ENCODE measurements around the gene ANKRD13D.

Gene ANKRD13D

GRCh38 chr11:67275606-67276409 lies 13.3 kb upstream of the ANKRD13D start:
- DNase-seq: no peak

GRCh38 chr11:67276781-67277230 lies 12.3 kb upstream of the ANKRD13D start:
- DNase-seq: no peak

DNA sequence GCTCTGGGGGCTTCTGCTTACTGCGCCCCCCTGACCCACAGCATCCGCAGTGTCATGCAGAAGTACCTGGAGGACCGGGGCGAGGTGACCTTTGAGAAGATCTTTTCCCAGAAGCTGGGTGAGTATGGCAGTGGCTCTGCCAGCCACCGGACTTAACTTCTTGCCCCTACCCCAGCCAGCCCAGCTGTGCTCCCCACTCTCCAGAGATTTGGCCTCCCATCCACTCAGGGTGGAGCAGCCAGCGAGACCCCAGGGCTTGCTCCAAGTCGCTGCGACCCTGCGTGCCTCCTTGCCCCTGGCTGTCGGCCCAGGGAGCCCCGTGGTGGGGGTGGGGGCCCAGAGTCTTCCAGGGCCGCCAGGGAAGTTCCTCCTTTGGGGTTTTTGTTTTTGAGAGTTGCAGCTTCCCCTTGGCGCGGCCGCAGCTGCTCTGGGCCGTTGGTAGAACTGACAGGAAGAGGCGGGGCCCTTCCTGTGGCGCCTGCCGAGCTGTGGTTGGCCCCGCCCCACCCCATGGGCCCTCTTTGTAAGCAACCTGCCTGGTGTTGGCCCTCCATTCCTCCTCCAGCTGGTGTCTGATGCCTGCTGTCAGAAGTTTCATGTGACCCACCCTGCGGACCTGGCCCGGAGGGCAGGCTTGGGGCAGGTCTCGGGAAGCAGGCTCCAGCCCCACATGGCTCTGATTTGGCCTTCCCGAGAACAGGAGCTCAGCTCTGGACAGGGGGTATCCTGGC lies 11.7 kb upstream of the ANKRD13D start:
- DNase-seq: no peak

DNA sequence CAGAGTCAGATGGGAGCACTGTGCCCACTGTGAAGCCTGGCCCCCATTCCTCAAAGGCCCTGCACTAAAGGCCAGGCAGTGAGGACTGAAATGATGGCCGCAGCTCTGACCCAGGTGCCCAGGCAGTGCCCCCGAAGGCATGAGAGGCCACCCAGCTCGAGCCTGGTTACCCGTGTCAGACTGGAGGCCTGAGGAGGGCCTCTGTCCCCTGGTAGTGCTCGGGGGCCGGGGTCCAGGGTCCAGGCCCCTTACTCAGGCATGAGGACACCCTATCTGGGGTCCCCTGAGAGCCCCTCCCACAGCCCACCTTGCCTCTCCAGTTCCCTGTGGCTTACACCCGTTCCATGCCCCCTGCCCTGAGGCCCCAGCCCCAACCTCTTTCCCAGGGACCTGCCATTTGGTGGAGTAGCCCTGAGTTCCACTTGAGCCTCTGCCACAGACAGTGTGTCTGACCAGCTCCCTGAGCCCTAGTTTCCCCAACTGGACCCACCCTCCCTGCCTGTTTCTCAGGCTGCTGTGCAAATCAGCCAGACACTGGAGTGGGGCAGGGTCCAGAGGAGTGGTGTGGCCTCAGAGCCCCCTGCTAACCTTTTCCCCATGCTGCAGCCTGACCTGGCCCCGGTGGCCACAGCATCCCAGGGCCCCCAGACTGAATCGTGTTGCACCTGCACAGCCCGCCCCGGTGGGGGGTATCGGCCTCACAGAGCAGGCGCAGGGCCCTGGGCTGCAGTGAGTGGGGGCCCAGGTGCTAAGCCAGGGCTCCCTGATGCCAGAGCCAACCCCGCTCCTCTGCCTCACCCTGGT lies 10.8 kb upstream of the ANKRD13D start:
- no peak for DNase-seq

DNA sequence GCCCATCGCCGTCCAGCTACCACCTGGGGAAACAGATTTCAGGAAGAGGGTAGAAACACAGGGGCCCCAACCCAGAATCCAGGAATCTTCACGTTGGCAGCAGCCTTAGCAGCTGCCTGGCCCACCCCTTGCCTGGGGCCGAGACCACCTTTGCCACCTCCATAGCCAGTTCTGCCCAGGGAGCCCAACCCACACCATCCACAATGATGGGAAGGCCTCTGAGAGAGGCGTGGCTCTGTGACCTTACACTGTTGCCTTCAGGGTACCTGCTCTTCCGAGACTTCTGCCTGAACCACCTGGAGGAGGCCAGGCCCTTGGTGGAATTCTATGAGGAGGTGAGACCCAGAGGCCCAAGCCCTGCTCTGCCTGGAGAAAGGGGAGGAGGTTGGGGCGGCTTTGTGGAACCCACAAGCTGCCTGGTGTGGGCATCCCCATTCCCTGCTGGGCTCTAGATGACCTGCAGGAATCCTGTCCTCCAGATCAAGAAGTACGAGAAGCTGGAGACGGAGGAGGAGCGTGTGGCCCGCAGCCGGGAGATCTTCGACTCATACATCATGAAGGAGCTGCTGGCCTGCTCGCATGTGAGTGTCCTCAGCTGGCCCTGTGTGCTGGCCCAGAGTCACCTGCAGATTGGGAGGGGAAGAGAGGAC lies 10.0 kb upstream of the ANKRD13D start:
- no peak for DNase-seq

GRCh38 chr11:67279589-67280340 lies 9.3 kb upstream of the ANKRD13D start:
- DNase-seq: no peak

GRCh38 chr11:67280341-67280787 lies 8.7 kb upstream of the ANKRD13D start:
- DNase-seq: no peak

DNA sequence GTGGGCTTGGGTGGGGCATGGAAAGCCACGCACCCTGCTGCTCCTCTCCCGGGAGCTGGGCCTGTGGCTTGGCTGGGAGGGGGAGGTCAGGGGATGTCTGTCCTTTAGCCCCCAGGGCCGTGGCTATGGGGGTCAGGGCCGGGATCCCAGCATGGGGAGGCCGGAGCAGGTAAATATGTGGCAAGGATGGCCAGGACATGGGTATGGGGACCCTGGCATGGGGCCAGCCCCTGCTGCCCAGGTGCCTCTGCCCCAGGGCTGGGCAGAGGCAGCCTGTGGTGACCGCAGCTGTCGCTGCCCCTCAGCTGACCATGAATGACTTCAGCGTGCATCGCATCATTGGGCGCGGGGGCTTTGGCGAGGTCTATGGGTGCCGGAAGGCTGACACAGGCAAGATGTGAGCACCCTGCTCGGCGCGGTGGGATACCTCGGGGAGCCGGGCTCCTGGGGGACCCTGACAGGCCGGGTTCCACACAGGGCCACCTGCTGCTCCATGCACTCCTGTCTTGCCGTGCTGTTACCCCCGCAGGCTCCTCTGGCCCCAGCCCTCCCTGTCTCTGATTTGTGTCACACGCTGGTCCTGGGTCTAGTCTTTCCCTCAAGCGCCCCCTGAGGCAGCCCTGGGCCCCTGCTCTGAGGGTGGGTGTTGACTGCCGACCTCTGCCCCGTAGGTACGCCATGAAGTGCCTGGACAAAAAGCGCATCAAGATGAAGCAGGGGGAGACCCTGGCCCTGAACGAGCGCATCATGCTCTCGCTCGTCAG lies 8.1 kb upstream of the ANKRD13D start:
- DNase-seq: no peak

GRCh38 chr11:67281552-67282150 lies 7.5 kb upstream of the ANKRD13D start:
- DNase-seq: no peak

GRCh38 chr11:67282155-67282875 lies 6.8 kb upstream of the ANKRD13D start:
- no peak for DNase-seq

GRCh38 chr11:67282876-67283371 lies 6.2 kb upstream of the ANKRD13D start:
- DNase-seq: no peak

DNA sequence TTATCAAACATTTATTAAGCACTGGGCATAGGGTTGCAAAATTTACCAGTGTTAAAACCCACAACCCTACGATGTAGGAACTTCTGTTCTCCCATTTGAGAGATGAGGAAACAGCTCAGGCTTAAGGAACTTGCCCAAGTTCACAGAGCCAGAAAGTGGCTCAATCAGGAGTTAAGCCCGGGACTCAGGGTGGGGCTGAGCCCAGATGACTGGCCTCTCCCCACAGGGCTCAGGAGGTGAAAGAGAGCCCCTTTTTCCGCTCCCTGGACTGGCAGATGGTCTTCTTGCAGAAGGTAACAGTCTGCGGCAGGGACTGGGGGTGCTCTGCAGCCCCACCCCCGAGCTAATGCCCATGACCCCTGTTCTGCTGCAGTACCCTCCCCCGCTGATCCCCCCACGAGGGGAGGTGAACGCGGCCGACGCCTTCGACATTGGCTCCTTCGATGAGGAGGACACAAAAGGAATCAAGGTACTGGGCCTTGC lies 5.6 kb upstream of the ANKRD13D start:
- no peak for DNase-seq

- no peak for DNase-seq
Measured at GRCh38 chr11:67284811-67285540, 4.1 kb upstream of the ANKRD13D start.

DNA sequence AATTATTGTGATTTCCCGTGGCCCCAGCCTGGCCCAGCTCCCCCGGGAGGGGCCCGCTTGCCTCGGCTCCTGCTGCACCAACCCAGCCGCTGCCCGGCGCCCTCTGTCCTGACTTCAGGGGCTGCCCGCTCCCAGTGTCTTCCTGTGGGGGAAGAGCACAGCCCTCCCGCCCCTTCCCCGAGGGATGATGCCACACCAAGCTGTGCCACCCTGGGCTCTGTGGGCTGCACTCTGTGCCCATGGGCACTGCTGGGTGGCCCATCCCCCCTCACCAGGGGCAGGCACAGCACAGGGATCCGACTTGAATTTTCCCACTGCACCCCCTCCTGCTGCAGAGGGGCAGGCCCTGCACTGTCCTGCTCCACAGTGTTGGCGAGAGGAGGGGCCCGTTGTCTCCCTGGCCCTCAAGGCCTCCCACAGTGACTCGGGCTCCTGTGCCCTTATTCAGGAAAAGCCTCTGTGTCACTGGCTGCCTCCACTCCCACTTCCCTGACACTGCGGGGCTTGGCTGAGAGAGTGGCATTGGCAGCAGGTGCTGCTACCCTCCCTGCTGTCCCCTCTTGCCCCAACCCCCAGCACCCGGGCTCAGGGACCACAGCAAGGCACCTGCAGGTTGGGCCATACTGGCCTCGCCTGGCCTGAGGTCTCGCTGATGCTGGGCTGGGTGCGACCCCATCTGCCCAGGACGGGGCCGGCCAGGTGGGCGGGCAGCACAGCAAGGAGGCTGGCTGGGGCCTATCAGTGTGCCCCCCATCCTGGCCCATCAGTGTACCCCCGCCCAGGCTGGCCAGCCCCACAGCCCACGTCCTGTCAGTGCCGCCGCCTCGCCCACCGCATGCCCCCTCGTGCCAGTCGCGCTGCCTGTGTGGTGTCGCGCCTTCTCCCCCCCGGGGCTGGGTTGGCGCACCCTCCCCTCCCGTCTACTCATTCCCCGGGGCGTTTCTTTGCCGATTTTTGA lies 3.3 kb upstream of the ANKRD13D start:
- no peak for DNase-seq

DNA sequence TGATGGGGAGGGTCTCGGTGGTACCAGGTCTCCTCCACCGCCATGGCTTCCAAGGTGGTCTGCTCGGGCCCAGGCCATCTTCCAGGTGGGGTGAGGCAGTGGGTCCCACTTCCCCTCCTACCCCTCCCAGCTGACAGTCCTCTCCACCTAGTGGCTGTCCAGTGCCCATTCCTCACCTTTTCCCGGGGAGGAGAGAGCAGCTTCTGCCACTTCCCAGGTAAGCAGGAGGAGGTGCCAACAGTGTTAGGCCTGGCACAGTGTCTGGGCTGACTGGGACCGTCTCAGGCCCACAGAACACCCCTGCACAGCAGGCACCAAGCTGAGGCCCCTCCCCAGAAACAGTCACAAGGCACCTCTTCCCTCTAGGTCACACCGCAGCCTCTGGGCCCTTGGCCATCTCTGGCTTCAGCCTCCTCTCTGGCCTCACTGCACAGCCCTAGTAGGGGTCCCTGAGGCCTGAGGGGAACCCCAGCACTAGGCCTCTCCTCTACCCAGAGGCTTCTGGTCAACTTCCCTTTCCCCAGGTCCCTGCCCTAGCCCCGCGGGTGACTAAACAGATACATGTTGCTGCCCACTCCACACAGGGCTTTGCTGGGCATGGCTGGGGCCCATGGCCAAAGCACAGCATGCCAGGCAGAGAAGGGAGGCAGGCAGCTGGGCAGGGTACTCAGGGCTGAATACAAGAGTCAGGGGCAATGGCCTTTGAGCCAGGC lies 2.3 kb upstream of the ANKRD13D start:
- DNase-seq: no peak

DNA sequence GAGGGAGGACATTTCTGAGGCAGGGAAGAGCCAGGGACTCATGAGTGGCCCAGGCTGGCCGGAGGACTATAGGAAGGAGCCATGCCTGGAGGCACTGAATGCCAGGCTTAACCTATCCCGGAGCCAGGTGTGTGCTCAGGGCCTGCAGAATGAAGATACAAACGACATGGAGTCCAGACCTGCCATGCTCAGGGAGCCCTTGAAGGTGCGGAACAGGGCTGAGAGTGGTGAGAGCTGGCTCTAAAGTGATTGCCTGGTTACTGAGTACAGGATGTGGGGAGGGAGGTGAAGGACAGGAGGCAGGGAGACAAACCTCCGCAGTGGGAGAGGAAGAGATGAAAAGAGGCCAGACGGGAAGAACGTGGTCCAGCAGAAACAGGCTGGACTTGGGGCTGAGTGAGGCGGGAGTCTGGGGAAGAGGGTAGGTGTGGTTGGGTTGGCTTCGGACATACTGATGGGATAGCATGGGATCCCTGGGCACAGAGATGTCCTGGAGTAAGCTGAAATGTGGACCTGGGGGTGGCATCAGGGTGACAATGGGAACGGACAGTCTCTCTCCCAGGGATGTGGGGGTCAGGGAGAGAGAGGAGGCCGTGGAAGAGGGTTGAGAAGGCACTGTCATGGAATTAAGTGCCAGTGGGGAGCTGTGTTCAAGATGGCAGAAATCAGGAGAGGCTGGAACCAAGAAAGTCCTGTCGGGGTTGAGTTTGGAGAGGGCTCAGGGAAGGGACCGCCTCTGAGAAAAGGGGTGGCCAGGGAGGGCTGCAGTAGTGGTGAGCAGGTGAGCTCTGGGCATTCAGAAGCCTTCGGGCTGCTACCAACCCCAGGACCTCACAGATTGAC lies 1.5 kb upstream of the ANKRD13D start:
- DNase-seq: no peak

DNA sequence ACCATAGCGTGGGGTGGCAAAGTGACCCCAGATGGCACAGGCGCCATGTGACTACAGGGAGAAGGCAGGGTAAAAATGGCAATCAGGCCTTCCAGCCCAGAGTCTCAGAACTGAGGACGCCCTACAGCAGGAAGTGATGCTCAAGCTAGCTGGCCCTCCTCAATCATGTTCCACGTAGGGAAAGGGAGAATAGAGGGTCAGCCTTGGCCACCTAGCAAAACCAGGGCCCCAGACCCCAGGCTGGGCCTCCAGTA lies 978 bp upstream of the ANKRD13D start:
- DNase-seq: no peak

Data from NCI-H1105 (cell line).